H1 (cell line): ENCODE results near the gene TENT5A. TPM values are rescaled to one million over a fixed set of nuclear protein-coding genes. Genes with fewer than 3 reads are reported as not detected.

Experiments
- ATF2 ChIP-seq: IDR thresholded peaks from 2 replicates; pipeline ENCODE4 v1.6.1; 2012; ENCODE audit warnings: low read length, inconsistent platforms
- CBX8 ChIP-seq: fragments of 300-800, 300-1000 bp; sonication (generic); IDR thresholded peaks from 2 replicates; pipeline ENCODE4 v1.7.1; 2016; ENCODE audit warnings: low read depth, low read length, borderline replicate concordance
- CEBPB ChIP-seq: IDR thresholded peaks from 2 replicates; pipeline ENCODE4 v1.6.1; 2012; ENCODE audit warnings: low read depth, low read length
- EP300 ChIP-seq, 2 experiments: IDR thresholded peaks; 1 replicate in 1 of 2; 2 replicates in 1 of 2; pipeline ENCODE4 v1.6.1; 2011 to 2012; ENCODE audit warnings: low read depth in 2 of 2, low read length in 2 of 2, mild to moderate bottlenecking in 2 of 2, borderline replicate concordance in 1 of 2, inconsistent platforms in 1 of 2, moderate library complexity in 1 of 2
- FOSL1 ChIP-seq: IDR thresholded peaks from 2 replicates; pipeline ENCODE4 v1.6.1; 2011; ENCODE audit warnings: mild to moderate bottlenecking, low read depth, low read length, moderate library complexity; ENCODE audit not compliant: insufficient read depth
- RBBP5 ChIP-seq: IDR thresholded peaks from 2 replicates; pipeline ENCODE4 v1.7.1; 2012; ENCODE audit warnings: low read depth, mild to moderate bottlenecking, inconsistent platforms, low read length, moderate library complexity, borderline replicate concordance
- SAP30 ChIP-seq: fragments of 300-600 bp; sonication (generic); IDR thresholded peaks from 2 replicates; pipeline ENCODE4 v1.7.1; 2012; ENCODE audit warnings: low read length, moderate library complexity, mild to moderate bottlenecking, inconsistent platforms; ENCODE audit not compliant: insufficient read depth, insufficient replicate concordance
- TEAD4 ChIP-seq: IDR thresholded peaks from 2 replicates; pipeline ENCODE4 v1.6.1; 2012; ENCODE audit warnings: low read depth, low read length, inconsistent platforms, mixed read lengths
- USF2 ChIP-seq: IDR thresholded peaks from 2 replicates; pipeline ENCODE4 v1.6.1; 2011; ENCODE audit warnings: low read length, improper control_type of control experiment
- polyA plus RNA-seq, 7 experiments: library from polyadenylated mRNA; depleted of rRNA in 3 of 7; stranded (reverse) in 5 of 7; unstranded in 2 of 7; fragments of >200 nt in 5 of 7; fragments of 200-250 nt in 2 of 7; gene quantifications; 1 replicate in 5 of 7; 2 replicates in 1 of 7; 4 replicates in 1 of 7; pipeline versions ENCODE4 v1.2.1 to v1.2.3, GENCODE V29; 2011 to 2013; ENCODE audit warnings: missing spikeins in 2 of 7, mixed read lengths in 2 of 7
- total RNA-seq: library from RNA; stranded (reverse); fragmentation: NEBNext Ultra II Directional; extraction: Animal tissue kit (Norgen Biotek cat#: 25700); gene quantifications from 2 replicates; pipeline ENCODE4 v1.2.1, GENCODE V29; 2021
- TF ChIP-seq, protein P1 (sequence below): IDR thresholded peaks from 2 replicates; pipeline ENCODE4 v1.6.1; 2011; ENCODE audit warnings: low read depth, mild to moderate bottlenecking, low read length; ENCODE audit not compliant: insufficient read depth
- TF ChIP-seq, protein P2 (sequence below): IDR thresholded peaks from 2 replicates; pipeline ENCODE4 v1.6.1; 2012; ENCODE audit warnings: inconsistent platforms

The TENT5A gene
- total and polyA plus RNA-seq, 2 of the 8 experiments (the other 6 are each of a cell fraction or from before 2014, with no cell fraction given) = 0.91 to 2.9 TPM

- TF ChIP-seq USF2 = no peak
- no peak for TF ChIP-seq EP300 (IDR thresholded peaks at IDR 0.05; ENCODE audit: borderline replicate concordance in 1 of 2, low read depth in 2 of 2, low read length in 2 of 2)
- TF ChIP-seq ATF2 = no peak
- TF ChIP-seq, protein P1, sequence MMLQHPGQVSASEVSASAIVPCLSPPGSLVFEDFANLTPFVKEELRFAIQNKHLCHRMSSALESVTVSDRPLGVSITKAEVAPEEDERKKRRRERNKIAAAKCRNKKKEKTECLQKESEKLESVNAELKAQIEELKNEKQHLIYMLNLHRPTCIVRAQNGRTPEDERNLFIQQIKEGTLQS = no peak
- TF ChIP-seq RBBP5 = peak; percentile 57; the same call in 1 of the 2 replicates
- no peak for TF ChIP-seq FOSL1
- no peak for TF ChIP-seq SAP30
- TF ChIP-seq CEBPB = no peak
- no peak for TF ChIP-seq TEAD4
- TF ChIP-seq CBX8 = no peak
- TF ChIP-seq, protein P2, sequence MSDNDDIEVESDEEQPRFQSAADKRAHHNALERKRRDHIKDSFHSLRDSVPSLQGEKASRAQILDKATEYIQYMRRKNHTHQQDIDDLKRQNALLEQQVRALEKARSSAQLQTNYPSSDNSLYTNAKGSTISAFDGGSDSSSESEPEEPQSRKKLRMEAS = peak; percentile 58
These were observed 635 bp upstream of the TENT5A start (continued) for GRCh38 chr6:81752921-81753710.
